Breast epithelium (tissue), 3 donors: ENCODE results near the gene GAL3ST3.

Experiments
- POLR2A ChIP-seq: fragments of 450-650 bp; IDR thresholded peaks from one replicate; pipeline ENCODE4 v1.6.1; 2016; ENCODE audit warnings: antibody characterized with exemption, mild to moderate bottlenecking, moderate library complexity
- POLR2AphosphoS5 ChIP-seq, 3 donors: sonication (generic); formaldehyde crosslinking; IDR thresholded peaks; one replicate each; pipeline ENCODE4 v1.6.1; 2017; ENCODE audit warnings: antibody characterized with exemption in 3 of 3
- TF ChIP-seq, protein P1 (sequence below), 3 donors: fragments of 450-650 bp; IDR thresholded peaks; one replicate each; pipeline ENCODE4 v1.5.1; 2016 to 2017; ENCODE audit warnings: antibody characterized with exemption in 3 of 3, mild to moderate bottlenecking in 3 of 3, moderate library complexity in 3 of 3

- TF ChIP-seq, protein P1, sequence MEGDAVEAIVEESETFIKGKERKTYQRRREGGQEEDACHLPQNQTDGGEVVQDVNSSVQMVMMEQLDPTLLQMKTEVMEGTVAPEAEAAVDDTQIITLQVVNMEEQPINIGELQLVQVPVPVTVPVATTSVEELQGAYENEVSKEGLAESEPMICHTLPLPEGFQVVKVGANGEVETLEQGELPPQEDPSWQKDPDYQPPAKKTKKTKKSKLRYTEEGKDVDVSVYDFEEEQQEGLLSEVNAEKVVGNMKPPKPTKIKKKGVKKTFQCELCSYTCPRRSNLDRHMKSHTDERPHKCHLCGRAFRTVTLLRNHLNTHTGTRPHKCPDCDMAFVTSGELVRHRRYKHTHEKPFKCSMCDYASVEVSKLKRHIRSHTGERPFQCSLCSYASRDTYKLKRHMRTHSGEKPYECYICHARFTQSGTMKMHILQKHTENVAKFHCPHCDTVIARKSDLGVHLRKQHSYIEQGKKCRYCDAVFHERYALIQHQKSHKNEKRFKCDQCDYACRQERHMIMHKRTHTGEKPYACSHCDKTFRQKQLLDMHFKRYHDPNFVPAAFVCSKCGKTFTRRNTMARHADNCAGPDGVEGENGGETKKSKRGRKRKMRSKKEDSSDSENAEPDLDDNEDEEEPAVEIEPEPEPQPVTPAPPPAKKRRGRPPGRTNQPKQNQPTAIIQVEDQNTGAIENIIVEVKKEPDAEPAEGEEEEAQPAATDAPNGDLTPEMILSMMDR (IDR thresholded peaks at IDR 0.05): no peak
- no peak for TF ChIP-seq POLR2A
- TF ChIP-seq POLR2AphosphoS5 (IDR thresholded peaks at IDR 0.05): no peak
These were observed 51.7 kb downstream of the GAL3ST3 start for GRCh38 chr11:65997286-65997685.
